Prostate gland (tissue), 2 donors: Measurements from ENCODE around the gene ELOVL7.

ENCODE experiments used
- POLR2AphosphoS5 ChIP-seq: sonication (generic); formaldehyde crosslinking; IDR thresholded peaks from one replicate; pipeline ENCODE4 v1.6.1; 2017; ENCODE audit warnings: antibody characterized with exemption
- TF ChIP-seq, protein P1 (sequence below), 4 experiments: fragments of 200-600 bp in 2 of 4; fragments of 450-650 bp in 2 of 4; sonication (generic) in 2 of 4; IDR thresholded peaks; 1 replicate in 3 of 4; 2 replicates in 1 of 4; pipeline ENCODE4 v1.5.1; 2016 to 2019; ENCODE audit warnings: antibody characterized with exemption in 4 of 4, mild to moderate bottlenecking in 2 of 4, moderate library complexity in 2 of 4

DNA sequence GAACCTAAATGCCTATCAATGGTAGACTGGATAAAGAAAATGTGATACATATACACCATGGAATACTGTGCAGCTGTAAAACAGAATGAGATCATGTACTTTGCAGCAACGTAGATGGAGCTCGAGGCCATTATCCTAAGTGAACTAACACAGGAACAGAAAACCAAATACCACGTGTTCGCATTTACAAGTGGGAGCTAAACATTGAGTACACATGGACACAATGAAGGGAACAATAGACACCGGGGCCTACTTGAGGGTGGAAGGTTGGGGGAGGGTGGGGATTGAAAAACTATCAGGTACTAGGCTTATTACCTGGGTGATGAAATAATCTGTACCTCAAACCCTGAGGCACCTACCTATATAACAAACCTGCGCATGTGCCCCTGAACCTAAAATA is 121.7 kb downstream of the ELOVL7 start:
- TF ChIP-seq, protein P1, sequence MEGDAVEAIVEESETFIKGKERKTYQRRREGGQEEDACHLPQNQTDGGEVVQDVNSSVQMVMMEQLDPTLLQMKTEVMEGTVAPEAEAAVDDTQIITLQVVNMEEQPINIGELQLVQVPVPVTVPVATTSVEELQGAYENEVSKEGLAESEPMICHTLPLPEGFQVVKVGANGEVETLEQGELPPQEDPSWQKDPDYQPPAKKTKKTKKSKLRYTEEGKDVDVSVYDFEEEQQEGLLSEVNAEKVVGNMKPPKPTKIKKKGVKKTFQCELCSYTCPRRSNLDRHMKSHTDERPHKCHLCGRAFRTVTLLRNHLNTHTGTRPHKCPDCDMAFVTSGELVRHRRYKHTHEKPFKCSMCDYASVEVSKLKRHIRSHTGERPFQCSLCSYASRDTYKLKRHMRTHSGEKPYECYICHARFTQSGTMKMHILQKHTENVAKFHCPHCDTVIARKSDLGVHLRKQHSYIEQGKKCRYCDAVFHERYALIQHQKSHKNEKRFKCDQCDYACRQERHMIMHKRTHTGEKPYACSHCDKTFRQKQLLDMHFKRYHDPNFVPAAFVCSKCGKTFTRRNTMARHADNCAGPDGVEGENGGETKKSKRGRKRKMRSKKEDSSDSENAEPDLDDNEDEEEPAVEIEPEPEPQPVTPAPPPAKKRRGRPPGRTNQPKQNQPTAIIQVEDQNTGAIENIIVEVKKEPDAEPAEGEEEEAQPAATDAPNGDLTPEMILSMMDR (IDR thresholded peaks at IDR 0.05): no peak
- no peak for TF ChIP-seq POLR2AphosphoS5
